ENCODE data around the gene LSS.
A peak's percentile ranks its signal among the peaks of the same experiment; 100 is the strongest.
"Not testable (repeated sequence)": the region's sequence is repeated elsewhere in the genome, so short reads cannot be mapped to it uniquely, and the experiment has no call there.

LSS gene

GRCh38 chr21:46153247-46154154 is 75.1 kb downstream of the LSS start:
- peak in 1 of 2 donors; percentile 15 for DNase-seq (ENCODE audit: low read depth in 2 of 2)

GRCh38 chr21:46152927-46153246 is 75.7 kb downstream of the LSS start:
- DNase-seq (ENCODE audit: low read depth in 2 of 2): no peak

DNA sequence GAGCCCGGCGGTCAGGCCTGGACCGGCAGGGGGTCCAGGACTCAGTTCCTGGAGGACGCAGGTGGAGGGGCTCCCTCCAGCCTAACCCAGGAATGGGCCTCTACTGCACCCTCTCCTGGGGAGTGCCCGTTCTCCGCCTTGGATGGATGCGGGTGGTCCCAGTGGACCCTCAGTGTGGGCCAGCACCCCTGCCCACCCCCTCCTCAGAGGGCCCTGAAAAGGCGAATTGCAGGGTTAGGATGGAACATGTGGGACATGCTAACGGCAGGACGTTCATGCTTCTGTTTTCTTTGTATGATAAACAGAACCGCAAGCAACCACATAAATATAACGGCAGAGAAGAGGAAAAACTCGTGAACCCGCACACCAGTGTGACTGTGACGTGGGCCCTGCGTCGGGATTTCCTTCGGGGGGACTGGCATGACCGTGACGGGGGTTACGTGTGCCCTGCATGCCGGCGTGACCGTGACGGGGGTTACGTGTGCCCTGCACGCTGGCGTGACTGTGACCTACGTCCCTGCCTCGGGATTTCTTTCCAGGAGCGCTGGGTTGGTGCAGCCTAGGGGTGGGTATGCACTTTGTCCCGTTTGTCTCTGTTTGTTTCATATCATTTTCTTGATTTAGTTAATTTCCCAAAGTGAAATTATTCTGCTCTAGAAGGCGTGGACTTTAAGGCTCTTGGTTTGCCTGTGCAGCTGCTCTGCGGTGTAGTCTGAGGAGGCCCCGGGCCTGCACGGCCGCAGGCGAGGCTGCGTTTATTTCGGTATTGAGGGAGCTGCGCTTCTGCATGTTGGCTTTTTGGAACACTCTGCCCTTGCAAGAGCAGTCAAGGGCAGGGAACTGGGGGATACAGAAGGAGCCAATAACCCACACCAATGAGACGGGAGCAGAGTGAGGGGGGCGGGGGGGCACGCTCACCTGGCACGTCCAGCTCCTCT is 76.3 kb downstream of the LSS start:
- DNase-seq (ENCODE audit: low read depth in 2 of 2): no peak

- DNase-seq (ENCODE audit: low read depth in 2 of 2): no peak
Measured at GRCh38 chr21:46151261-46151988, 77.1 kb downstream of the LSS start.

DNA sequence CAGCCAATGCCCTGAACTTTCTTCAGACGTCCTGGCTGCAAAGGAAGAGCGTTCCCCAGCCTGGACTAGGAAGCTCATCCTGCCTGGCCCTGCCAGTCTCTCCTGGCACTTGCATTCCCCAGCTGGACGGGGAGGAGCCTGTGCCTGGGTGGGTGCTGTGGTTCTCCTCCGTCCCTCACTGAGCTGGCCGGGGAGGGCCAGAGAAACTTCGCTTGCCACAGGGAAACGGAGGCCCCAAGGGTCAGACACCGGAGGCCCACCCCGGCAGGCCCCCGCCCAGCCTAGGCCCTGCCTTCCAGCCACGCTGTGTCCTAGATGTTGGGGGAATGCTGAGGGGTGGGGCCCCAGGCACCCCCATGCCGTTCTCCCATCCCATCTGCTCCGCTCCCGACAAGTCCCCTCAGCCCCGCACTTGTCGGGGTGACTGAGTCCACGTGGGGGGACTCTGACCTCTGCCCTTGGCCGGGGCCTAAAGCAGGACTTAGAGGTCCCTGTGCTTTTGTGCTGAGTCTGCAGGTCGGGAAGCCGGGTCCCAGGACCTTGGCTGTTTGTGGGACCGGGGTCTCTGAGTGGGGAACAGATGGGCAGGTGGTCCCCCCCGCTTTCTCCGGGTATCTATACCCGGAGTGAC is 78.0 kb downstream of the LSS start:
- no peak for DNase-seq (ENCODE audit: low read depth in 2 of 2)

DNA sequence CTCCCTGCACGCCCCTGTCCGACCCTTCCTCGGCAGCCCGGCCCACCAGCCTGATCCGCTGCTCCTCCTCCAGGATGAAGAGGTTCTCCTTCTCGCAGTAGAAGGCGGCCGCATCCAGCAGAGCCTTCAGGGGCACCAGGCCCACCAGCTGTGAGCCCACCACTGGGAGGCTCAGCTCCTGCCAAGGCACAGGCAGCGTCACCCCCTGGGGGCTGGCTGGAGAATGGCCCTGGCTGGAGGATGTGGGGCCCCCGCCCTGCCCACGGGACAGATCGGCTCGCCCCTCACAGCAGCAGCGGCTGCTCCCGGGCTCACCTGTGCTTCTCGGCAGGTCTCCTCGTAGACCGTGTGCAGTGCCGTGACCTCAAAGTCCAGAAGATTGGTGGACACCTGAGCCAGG is 78.5 kb downstream of the LSS start:
- no peak for DNase-seq (ENCODE audit: low read depth in 2 of 2)

GRCh38 chr21:46149205-46149901 is 79.2 kb downstream of the LSS start:
- no peak for DNase-seq (ENCODE audit: low read depth in 2 of 2)

DNA sequence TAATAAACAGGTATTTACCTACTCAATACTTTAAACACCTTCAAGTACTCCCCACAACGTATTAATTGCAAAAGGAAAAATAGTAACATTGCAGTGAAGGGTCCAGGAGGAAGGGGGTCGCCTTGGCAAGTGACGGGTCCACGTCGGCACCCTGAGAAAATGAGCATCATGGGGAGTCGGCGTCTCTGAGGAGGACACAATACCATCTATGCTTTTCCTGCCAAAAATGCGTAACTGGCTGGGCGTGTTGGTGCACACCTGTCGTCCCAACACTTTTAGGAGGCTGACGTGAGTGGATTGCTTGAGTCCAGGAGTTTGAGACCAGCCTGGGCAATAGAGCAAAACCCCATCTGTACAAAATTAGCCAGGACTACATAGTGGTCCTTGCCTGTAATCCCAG is 80.5 kb downstream of the LSS start:
- no peak for DNase-seq (ENCODE audit: low read depth in 2 of 2)

- peak in 1 of 2 donors; percentile 51 for DNase-seq (ENCODE audit: low read depth in 2 of 2)
Measured at GRCh38 chr21:46147429-46147828, 81.1 kb downstream of the LSS start.

DNA sequence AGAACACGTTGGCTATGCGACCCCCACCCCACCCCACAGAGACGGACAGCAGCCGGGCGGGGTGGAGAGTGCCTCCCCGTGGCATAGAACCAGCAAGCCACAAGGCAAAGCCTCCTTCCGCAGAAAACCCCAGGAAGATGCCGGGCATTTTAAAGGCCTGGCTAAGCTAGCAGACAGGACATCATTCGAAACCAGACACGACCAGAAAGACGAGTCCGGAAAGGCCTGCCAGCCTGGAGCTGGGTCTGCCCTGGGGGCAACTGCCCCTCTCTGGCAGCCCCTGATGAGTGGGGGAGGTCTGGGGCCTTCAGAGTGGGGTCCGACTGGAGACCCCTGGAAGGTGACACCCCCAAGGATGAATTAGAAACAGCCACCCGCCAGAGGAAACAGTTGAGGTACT is 81.7 kb downstream of the LSS start:
- DNase-seq (ENCODE audit: low read depth in 2 of 2): no peak

GRCh38 chr21:46145840-46146691 is 82.5 kb downstream of the LSS start:
- no peak for DNase-seq (ENCODE audit: low read depth in 2 of 2)

DNA sequence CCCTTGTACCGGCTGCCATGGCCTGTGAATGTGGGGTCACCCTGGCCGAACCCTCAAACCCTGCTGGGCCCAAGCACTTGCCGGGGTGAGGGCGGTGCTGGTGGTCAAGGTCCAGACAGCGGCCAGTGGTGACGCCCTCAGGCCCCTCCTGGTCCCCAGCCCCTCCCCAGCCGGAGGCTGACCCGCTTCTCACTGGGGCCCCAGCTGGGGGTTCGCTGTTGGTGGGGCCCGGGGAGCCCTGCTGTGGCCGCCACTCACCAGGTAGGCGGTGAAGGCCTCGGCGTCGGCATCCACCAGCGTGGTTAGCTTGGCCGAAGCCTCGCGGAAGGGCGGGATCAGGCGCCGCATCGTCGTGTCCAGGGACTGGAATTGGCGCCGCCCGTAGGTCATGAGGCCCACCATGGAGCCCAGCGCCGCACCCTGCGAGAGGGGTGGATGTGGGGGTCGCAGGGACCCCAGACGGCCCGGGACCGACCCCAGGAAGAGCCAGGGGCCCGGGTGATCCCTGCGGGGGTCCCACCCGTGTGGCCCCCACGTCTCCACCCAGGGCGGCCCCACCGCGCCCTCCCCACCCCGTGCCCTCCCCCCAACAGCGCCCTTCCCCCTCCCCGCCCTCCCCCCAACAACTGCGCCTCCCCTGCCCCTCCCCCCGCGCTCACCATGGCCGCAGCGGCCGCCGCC is 83.3 kb downstream of the LSS start:
- no peak for DNase-seq (ENCODE audit: low read depth in 2 of 2)

DNA sequence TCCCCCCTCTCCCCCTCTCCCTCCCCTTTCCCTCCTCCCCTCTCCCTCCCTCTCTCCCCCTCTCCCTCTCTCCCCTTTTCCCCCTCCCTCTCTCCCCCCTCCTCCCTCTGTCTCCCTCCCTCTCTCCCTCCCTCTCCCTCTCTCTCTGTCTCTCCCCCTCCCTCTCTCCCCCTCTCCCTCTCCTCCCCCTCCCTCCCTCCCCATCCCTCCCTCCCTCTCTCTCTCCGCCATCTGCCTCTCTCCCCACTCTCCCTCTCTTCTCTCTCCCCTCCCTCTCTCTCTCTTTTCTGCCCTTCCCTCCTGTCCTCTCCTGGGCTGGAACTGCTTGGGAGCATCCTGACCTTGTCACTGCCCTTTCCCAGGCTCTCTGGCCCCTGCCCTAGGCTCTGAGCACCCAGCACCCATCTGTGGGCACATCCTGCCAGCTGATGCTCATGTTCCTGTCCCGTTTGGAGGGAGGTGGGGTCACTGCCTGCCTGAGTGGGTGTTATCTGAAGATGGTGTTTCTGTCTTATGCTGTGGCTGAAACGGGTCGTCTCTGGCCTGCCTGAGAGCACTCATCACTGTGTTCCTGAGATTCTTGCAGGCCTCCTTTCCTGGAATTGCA is 84.0 kb downstream of the LSS start:
- no peak for DNase-seq (ENCODE audit: low read depth in 2 of 2)

DNA sequence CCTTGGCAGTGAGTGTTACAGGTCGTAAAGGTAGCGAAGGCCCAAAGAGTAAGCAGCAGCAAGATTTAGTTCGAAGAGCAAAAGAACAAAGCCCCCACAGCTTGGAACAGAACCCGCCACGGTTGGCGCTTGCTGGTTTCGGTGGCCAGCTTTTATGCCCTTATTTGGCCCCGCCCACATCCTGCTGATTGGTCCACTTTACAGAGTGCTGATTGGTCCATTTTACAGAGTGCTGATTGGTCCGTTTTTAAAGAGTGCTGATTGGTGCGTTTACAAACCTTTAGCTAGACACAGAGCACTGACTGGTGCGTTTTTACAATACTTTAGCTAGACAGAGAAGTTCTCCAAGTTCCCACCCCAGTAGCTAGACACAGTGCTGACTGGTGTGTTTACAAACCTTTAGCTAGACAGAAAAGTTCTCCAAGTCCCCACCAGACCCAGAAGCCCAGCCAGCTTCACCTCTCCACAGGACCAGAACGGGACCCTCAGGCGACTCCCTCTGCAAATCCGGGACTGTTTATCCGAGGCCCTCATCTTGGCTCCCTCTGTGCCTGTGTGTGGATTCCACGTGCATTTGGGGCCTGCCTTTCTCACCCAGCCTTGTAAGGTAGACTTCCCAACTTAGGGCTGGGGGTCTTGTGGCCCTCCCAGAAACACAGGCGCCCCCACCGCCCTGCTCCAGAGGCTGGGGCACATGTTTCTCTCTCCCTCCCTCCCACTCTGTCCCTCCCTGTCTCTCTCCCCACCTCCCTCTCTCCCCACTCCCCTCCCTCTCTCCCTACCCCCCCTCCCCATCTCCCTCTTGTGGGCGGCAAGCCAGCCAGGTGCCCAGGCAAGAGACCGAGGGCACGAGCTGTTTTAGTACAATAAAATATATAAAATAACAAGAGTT is 85.7 kb downstream of the LSS start:
- DNase-seq (ENCODE audit: low read depth in 2 of 2): no peak

DNA sequence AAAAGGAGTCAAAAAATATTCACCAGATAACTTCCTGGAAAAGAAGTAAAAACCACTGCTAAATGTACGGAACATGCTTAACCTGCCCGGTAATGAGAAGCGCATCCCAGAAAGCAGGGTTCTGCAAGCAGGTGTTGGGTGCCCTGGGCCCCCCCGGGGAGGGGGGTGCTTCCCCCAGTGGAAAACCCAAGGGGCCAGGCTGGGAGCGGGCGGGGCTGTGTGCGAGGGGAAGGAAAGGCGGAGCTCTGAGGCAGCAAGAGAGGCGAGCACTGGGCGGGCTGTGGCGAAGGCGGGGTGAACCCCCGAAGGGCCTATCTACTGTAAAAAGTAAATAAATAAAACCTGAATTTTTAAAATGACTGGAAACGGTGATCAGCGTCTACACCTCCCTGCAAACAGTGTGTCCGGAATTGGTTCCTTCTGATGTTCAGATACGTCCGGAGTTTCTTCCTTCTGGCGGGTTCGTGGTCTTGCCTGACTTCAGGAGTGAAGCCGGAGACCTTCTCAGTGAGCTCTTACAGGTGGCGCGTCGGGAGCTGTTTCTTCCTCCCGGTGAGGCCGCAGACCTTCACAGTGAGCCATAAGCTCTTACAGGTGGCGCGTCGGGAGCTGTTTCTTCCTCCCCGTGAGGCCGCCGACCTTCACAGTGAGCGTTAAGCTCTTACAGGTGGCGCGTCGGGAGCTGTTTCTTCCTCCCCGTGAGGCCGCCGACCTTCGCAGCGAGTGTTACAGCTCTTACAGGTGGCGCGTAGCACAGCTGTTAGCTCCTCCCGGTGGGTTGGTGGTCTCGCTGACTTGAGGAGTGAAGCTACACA is 86.6 kb downstream of the LSS start:
- DNase-seq (ENCODE audit: low read depth in 2 of 2): no peak

GRCh38 chr21:46140352-46141003 is 88.1 kb downstream of the LSS start:
- not testable (repeated sequence) for DNase-seq (ENCODE audit: low read depth in 2 of 2)

- DNase-seq (ENCODE audit: low read depth in 2 of 2): no peak
Measured at GRCh38 chr21:46139686-46140085, 88.9 kb downstream of the LSS start.

Measured in stimulated activated CD4-positive, alpha-beta T cell treated with anti-CD3 and anti-CD28 coated beads, Interleukin-15, amount 100 ng/mL, for 48 hours (primary cell).